ENCODE measurements around the gene CTAGE15. TPM values are rescaled to one million over a fixed set of nuclear protein-coding genes. Genes with fewer than 3 reads are reported as not detected.
A peak's percentile ranks its signal among the peaks of the same experiment; 100 is the strongest.
"Not testable (repeated sequence)": the region's sequence is repeated elsewhere in the genome, so short reads cannot be mapped to it uniquely, and the experiment has no call there.

CTAGE15 gene, protein sequence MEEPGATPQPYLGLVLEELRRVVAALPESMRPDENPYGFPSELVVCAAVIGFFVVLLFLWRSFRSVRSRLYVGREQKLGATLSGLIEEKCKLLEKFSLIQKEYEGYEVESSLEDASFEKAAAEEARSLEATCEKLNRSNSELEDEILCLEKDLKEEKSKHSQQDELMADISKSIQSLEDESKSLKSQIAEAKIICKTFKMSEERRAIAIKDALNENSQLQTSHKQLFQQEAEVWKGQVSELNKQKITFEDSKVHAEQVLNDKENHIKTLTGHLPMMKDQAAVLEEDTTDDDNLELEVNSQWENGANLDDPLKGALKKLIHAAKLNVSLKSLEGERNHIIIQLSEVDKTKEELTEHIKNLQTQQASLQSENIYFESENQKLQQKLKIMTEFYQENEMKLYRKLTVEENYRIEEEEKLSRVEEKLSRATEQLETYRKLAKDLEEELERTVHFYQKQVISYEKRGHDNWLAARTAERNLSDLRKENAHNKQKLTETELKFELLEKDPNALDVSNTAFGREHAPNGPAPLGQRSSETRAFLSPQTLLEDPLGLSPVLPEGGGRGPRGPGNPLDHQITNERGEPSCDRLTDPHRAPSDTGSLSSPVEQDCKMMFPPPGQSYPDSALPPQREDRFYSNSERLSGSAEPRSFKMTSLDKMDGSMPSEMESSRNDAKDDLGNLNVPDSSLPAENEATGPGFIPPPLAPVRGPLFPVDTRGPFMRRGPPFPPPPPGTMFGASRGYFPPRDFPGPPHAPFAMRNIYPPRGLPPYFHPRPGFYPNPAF
- total RNA-seq = 0.10 and 0.37 TPM in 2 replicates
- not detected for polyA plus RNA-seq (2012)

DNA sequence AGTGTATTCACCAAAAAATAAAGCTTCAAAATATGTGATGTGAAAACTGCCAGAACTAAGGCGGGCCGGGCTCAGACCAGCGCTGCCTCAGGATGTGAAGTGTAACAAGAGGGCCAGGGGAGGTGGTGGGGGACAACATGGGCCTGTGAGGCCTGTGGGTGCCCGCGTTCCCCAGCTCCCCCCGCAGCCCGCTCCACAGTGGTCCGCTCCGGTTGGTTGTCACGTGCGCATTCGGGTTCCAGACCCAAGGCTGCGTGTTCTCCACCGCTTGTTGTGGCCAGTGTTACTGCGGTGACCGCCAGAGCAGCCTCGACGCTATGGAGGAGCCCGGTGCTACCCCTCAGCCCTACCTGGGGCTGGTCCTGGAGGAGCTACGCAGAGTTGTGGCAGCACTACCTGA lies at the start of gene CTAGE15:
Gene CTAGE15, plus strand, starts transcription at position 301 of the 400 bp plus-strand sequence. Its CDS starts 17 bp downstream, at position 318.
- DNase-seq (ENCODE audit: low read depth) = not testable (repeated sequence)

DNA sequence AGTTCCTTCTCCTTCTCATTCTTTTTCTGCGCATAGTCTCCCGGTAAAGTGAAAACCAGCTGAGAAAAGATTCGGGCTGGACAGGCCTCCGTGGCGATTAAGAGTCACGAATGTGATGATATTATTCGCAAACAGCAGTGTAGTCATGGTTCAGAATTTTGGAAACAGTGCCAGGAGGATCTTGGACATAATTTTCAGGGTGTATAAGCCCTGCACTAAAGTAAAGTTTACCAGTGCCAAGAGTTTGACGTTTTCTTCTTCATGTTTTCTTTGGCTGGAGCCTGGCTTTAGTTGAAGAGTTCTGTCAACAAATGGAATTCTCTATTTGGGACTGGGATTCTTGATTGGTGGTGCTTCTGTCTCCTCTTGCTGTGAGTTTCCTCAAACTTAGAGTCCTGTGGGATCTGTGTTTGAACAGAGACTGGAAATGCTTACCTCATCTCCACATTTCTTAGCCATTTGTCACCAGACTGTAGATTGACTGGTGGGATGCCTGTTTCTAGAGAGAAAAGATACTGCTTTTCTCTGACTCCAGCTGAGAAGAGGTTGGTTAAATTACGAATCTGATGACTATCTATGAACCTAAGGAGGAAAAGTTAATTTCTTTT lies 49.2 kb upstream of the CTAGE15 start:
- not testable (repeated sequence) for DNase-seq (ENCODE audit: low read depth)

DNA sequence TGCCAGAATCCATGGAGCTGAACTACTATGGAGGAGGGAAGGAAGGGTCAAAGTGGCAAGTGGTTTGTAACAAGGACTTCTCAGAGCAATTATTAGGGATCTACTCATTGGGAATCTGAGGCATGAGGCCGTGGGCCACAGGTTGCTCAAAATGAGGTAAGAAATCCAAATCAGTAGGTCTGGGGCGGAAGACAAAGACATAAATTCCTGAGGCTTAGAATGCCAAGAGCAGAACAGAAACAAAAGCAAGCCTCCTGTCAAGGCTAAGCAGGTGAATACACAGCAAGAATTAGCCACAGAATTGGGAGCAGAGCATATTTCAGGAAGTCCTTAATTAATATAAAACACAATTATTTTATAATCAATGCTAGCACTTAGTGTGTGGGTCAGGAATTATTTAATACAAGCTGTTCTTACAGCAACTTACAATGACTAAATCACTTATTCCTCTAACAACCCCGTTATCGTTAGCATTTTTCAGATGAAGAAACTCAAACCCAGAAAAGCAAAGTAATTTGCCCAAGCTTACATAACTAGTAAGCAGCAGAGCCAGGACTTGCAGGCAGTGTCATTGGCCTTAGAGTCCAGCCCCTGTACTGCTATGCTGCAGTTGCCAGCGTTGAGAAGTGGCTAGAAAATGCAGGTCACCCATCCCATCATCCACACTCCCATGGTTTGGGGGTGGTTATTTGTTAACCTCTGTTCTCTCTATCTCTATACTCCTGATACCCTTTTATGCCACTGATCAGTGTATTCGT lies 40.3 kb upstream of the CTAGE15 start:
- DNase-seq (ENCODE audit: low read depth) = not testable (repeated sequence)

DNA sequence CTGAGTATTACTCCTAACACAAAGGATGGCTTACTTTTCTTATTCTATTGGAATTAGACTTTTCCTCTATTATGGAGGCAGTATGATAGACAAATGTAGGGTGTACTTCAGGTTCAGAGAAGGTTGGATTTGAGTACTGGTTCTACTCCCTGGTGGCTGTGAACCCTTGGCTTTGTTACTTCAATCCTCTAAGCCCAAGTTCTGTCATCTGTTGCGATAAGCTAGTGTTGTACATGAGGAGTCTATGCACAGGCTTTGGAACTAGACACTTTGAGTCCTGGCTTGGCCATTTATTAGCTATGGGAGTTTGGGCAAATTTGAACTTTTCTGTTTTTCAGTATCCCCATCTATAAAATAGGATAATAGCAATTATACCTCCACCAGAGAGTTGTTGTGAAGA lies 39.7 kb upstream of the CTAGE15 start:
- DNase-seq (ENCODE audit: low read depth) = not testable (repeated sequence)

DNA sequence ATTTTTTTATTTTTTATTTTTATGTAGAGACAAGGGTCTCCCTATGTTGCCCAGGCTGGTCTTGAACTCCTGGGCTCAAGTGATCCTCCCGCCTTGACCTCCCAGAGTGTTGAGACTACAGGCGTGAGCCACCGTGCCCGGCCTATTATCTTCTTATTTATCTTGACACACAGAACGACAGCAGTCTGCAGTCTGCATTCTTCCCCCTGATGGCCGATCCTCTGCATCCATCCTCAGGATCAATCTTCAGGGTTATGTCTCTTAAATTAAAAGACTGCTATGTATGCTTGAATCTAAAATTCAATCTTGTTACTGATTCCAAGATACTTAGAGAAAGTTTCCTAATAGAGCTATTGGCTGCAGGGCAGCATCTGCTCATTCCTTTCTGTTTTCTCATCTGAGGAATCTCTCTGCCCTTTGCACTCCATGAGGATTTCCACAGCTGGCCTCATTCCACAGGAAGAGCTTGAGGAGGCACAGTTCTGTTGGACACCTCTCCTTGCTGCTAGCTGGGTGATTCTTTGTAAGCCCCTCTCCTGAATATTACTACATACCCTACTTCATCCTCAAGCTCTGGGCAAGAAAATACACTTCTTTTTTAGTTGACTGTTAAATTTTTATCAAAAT lies 38.3 kb upstream of the CTAGE15 start:
- not testable (repeated sequence) for DNase-seq (ENCODE audit: low read depth)

DNA sequence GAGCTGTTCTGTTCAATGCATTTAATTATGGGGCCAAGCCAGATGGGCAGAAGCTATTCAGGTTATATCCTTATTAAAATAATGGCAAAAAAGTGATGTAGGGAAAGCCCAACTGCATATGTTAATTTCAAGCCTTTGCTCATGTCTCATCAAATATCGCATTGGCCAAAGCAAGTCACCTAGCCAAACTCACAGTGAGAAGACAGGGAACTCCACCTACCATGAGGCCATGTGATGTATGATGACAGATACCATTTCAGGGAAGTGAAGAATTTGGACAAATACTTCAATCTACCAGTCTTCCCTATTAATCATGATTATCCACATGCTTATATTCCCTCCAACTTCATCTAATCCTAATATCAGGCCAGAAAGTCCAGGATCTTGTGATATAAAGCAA lies 35.2 kb upstream of the CTAGE15 start:
- not testable (repeated sequence) for DNase-seq (ENCODE audit: low read depth)

DNA sequence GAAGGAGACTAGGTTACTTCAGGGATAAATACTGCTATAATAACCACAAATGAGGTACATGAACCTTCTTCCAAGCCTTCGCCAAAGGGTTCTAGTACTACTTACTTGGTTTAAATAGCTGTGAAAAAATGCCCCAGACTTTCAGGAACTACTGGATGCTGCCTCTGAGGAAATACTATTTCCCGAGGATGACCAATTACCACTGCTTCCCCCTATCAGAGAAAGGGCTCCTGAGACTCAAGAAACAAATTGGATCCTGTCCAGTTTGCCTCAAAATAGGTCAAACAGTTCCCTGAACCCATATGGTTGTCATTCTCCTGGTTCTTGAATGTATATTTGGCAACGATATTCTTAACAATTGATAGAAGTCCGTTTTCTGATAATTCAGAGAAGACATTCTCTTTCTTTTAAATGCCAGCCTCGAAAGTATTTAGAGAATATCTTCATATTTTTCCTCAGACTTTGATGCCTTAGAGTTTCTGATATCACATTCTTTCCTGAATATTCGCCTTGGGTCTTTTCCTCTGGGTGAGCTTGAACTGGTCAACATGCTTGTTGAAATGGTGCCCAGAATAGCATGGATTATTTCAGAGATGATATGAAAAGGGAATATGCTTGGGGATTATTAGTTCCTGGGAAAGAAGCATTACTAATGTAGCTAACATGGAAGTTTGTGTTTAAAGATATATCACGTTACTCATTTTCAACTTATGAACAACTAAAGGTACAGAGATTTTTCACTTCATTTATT lies 28.1 kb upstream of the CTAGE15 start:
- DNase-seq (ENCODE audit: low read depth) = not testable (repeated sequence)

DNA sequence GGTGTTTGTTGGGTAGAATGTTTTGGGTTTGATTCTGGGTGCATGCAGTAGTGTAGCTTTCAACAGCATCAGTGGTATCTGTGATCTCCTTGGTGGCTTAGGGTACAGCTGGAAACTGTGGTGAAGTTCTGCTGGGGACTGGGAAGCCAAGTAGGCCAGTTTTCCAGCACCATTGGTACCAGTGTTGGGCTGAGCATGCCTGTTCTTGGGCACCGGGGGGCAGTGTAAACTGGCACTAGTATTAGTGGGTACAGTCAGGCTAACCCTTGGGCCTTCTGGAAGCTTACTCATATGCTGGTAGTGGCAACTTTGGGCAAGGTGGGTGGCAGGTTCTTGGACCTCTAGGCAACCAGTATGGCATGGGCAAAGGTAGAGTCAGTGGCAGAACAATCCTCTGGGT lies 15.6 kb upstream of the CTAGE15 start:
- DNase-seq (ENCODE audit: low read depth) = not testable (repeated sequence)

DNA sequence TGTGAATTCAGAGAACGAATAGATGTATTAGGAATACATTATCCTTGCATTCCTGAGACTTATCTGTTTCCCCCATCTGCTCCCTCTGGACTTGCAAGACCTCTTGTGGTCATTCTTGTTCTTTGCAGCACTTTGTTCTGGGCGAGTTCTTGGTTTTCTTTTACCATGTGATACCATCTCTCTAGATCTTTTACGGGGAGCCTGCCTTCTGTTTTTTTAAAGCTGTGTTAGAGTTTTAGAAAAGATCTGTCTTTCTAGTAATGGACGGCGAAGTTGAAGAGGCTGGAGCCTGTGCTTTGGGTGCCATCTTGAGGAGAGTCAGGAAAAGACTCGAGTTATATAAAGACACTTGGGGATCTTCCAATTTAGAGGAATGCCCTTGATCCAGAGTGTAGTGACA lies 8.3 kb upstream of the CTAGE15 start:
- not testable (repeated sequence) for DNase-seq (ENCODE audit: low read depth)

DNA sequence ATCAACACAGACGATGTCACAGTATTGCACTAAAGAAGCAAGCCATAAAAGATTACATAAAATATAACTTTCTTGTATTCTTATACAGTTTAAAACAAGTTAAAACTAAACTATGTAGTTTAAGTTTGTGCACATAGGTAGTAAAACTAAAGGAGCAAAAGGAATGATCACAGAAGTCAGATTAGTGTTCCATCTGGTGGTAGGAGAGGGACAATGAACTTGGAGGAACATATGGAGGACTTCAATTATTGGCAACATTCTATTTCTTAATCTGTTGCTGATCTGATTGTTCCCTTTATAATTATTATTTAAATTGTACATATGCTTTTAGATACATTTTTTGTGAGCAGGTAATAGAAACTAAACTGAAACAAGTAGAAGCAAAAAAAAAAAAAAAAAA lies 5.6 kb upstream of the CTAGE15 start:
- DNase-seq (ENCODE audit: low read depth) = not testable (repeated sequence)

DNA sequence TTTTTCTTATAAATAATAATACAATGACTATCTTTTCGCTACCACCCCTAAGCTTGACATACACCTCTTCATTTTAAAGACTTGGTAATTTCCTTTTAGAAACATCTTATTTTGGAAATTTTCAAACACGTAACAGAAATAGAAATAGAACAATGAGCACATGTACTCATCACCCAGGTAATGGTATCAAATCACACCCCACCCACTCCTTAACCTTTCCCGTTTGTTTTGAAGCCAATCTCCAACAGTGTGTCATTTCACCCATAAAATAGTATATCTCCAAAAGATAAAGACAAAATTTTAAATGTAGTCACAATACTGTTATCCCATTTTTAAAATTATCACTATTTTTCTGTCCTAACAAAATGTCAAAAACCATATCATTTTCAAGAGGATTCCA lies 16.6 kb downstream of the CTAGE15 start:
- not testable (repeated sequence) for DNase-seq (ENCODE audit: low read depth)

DNA sequence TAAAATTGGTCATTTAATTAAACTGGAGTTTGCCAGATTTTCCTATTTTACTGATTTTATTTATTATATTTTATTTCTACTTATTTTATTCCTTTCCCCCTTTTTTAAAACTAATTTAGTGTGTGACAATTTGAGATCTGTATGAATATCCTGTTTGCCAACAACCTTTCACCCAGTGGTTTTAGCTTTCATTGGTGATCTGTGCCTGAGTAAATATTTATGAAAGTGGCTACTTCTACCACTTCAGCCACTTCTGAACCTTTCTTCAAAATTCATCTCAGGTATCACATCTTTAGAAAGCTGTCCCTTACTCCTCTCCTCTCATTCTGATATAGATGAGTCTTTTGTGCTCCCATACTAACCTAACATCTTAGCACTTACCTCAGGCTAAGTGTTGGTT lies 18.3 kb downstream of the CTAGE15 start:
- DNase-seq (ENCODE audit: low read depth) = not testable (repeated sequence)

DNA sequence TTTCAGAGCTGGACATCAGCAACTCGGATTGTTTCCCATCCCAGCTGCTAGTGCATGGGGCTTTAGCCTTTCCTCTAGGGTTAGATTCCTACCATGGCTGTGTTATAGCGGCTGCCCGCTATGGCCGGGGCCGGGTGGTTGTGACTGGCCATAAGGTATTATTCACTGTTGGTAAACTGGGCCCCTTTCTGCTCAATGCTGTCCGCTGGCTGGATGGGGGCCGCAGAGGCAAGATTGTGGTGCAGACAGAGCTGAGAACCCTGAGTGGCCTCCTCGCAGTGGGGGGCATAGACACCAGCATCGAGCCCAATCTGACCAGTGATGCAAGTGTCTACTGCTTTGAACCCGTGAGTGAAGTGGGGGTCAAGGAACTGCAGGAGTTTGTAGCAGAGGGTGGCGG lies 26.5 kb downstream of the CTAGE15 start:
- not testable (repeated sequence) for DNase-seq (ENCODE audit: low read depth)

DNA sequence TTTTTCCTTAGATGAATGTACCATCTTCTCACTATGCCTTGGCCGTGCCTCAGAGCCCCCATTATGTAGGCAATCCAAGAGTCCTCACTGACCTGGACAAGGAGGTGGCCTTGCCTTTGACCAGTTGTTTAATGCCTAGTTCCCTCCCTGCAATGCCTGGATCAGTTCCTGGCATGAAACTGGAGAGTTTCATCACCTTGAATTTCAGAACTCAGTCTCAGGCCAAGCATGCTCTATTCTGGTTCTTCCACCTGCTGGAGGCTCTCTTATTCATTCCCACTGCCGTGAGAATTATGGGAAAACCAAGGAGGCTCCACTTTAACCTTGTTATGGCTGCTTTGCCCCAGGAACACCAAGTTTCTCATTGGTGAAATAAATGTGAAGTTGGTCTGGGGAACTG lies 31.9 kb downstream of the CTAGE15 start:
- not testable (repeated sequence) for DNase-seq (ENCODE audit: low read depth)

DNA sequence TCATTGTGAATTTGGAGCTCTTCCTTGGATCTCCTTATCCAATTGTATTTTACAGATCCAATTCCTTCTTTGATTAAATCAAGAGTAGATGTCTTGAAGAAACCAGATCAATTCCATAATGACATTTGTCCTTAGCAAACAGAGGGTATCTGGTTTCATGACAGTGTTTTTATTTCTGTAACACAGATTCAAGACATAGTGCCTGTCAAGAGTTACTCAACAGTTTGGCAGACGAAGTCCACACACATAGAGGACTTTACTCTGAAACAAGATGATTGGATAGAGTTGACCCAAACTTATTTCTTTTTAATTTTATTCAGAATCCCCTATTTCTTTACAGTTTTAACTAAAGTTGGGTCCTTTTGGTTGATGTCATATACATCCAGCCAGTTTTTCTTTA lies 34.5 kb downstream of the CTAGE15 start:
- not testable (repeated sequence) for DNase-seq (ENCODE audit: low read depth)

DNA sequence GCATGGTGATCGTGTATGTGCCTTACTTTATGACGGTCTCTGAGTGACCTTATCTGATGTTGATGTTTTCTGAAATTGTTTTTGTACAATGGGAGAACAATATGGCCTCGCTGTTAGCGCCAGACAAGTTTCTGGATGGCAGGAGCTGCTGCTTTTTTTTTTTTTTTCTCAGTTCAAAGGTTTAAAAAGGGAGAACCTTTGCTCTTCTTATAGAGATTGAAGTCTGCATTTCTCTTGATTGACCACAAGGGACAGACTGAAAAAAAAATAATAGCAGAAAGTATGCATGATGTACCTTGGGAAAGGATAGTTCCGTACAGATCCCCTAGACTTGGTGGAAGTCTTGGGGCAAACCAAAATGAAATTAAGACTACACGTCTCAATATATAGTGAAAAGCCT lies 43.9 kb downstream of the CTAGE15 start:
- DNase-seq (ENCODE audit: low read depth) = peak; percentile 0

DNA sequence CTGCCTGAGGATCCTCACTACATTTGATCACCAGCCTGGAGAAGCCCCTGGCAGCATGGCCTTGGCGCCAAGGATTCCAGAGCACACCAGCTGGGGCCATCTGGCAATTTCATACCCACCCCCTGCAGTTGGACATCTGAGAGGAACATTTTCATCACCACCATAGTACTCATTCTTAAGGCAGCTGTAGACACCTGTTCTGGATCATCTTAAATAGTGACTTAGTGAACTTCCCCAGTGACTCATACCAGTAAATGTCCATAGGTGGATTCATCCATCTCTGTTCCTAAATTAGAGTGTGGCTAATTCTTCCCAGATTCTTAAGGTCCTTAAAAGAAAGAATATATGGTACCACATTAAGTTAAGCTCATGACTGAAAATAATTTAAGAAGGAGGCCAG lies 45.6 kb downstream of the CTAGE15 start:
- not testable (repeated sequence) for DNase-seq (ENCODE audit: low read depth)

DNA sequence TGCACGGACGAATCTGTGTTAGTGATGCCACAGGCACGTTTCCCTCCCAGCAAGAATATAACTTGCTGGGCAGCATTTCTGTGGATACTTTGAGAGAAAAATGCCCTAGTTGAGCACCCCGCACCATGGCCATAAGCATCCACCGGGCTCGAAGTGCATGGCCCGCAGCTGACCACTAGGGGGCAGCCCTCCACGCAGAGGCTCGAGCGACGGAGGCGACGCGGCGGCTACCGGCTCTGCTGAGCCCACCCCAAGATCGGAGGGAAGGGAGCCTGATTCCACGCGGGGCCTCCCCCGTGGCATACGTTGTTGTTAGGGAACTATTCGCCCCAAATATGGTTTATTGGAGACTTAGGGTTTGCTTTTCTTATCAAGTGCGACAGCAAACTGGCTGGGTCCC lies 48.5 kb downstream of the CTAGE15 start:
- DNase-seq (ENCODE audit: low read depth) = not testable (repeated sequence)

DNA sequence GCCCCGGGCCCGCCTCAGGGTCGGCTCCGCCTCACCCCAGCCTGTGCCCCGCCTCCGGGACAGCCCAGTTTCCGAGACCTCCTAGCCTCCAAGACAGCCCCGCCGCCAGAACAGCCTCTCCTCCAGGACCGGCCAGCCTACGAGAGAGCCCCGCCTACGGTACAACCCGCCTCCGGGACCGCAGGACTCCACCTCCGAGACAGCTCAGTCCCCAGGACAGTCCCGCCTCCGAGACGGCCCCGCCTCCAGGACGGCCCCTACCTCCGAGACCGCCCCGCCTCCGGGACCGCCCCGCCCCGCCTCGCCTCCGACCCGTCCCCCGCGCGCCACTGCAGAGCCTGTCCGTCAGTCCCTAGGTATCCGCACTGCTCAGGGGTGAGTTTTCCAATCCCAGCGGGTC lies 49.0 kb downstream of the CTAGE15 start, which contains the start of gene TCAF2:
Gene TCAF2, plus strand, starts transcription at position 329 of the 400 bp plus-strand sequence.
- not testable (repeated sequence) for DNase-seq (ENCODE audit: low read depth)

DNA sequence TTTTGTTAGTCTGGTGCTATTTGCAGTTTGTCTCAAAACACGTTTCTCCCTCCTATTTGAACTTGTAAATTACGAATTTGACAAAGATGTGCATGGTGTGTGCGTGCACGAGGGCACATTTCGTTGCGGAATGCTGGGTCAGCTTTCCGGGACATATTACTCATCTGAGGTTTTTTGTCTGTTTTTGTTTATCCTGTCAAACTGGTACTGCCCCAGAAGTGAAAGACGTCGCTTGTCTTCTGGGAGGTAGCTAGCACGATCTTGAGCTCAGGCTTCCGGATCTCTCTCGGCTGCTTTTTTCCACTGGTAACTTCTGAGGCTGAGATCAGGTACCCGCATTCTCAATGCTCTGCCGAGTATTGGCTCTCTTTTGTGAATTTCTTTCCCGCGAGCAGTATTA lies 49.6 kb downstream of the CTAGE15 start:
- not testable (repeated sequence) for DNase-seq (ENCODE audit: low read depth)
